Pancreas (tissue), 10 donors: ENCODE measurements around the gene VGLL4. TPM values are rescaled to one million over a fixed set of nuclear protein-coding genes. Genes with fewer than 3 reads are reported as not detected.
A peak's percentile ranks its signal among the peaks of the same experiment; 100 is the strongest.

Experiments
- ATAC-seq, 4 donors: fragments of 200-7000 bp; cut with Tn5 transposase; one replicate each; pipeline versions ENCODE4 v1.8.0 to v1.9.1; 2020; ENCODE audit warnings: mild to moderate bottlenecking in 4 of 4, moderate library complexity in 4 of 4
- DNase-seq, 6 donors: peaks; one replicate each; pipeline ENCODE4 v3.0.0-alpha.2; 2020
- FAIRE-seq: peaks from 2 replicates; lab custom pipeline; 2012; peaks lifted over from hg19 to GRCh38; lab: Jason Lieb, UNC
- H3K27ac ChIP-seq, 4 donors: fragments of 200-600 bp; sonication (generic); 1 replicate in 3 of 4; 2 replicates in 1 of 4; pipeline versions ENCODE4 v1.5.0 to v1.8.0; 2020
- H3K27me3 ChIP-seq, 4 donors: fragments of 200-600 bp; one replicate each; pipeline ENCODE4 v1.8.0; 2021
- H3K36me3 ChIP-seq, 3 donors: fragments of 200-600 bp; sonication (generic) in 1 of 3; one replicate each; pipeline versions ENCODE4 v1.5.0 to v1.8.0; 2020 to 2021
- H3K4me1 ChIP-seq, 3 donors: fragments of 200-600 bp; one replicate each; pipeline ENCODE4 v1.8.0; 2021
- H3K4me3 ChIP-seq, 4 donors: fragments of 200-600 bp; sonication (generic) in 2 of 4; one replicate each; pipeline versions ENCODE4 v1.5.0 to v1.8.0; 2020 to 2021
- H3K9me3 ChIP-seq, 4 donors: fragments of 200-600 bp; one replicate each; pipeline ENCODE4 v1.8.0; 2021
- CTCF ChIP-seq, 4 donors: fragments of 200-600 bp; sonication (generic) in 3 of 4; IDR thresholded peaks; one replicate each; pipeline versions ENCODE4 v1.5.0 to v1.8.0; 2021; ENCODE audit warnings: antibody characterized with exemption in 4 of 4
- WGBS, 2 donors: extraction: QIAGEN DNeasy Blood & Tissue Kit; methylation state at CpG; one replicate each; pipeline ENCODE4 v1.1.7; 2013; 5-methylcytosine and 5-hydroxymethylcytosine counted together
- intact Hi-C, 3 donors: fragments of 100-400 bp; cut with DNase I; formaldehyde crosslinking; loops; one replicate each; pipeline versions ENCODE4 v1.11.1 to v1.14.2; 2022
- polyA plus RNA-seq, 2 donors: library from polyadenylated mRNA; stranded (reverse); fragments of 200-250 nt; gene quantifications; one replicate each; pipeline ENCODE4 v1.2.3, GENCODE V29; 2013
- total RNA-seq, 6 donors: library from RNA; stranded (reverse); fragmentation: NEBNext Ultra II Directional in 4 of 6; extraction: Animal tissue kit (Norgen Biotek cat#: 25700) in 4 of 6; gene quantifications; one replicate each; pipeline versions ENCODE4 v1.2.1 to v1.2.4, GENCODE V29; 2021 to 2023
- donor health status: healthy with polysubstance abuse.
- donor health status: DM: no; HTN: no; CAD: no; lungs with moderate emphysema.
- donor health status: DM: no; HTN: no; CAD: no.
- donor health status: control.
- donor health status: control.
- donor health status: Bipolar disorder and iron deficiency.
- donor health status: DM: yes; HTN: yes; CAD: no.
- donor health status: DM: no; HTN: no; CAD: no.
- donor health status: DM: no; HTN: no; CAD: no.
- donor health status: DM: yes; HTN: yes; CAD: no.

Gene VGLL4
- total and polyA plus RNA-seq, 8 donors: 17.3 to 47.8 (median 22.0) TPM

GRCh38 chr3:11565932-11566331 is 77.8 kb downstream of the VGLL4 start:
- no peak for FAIRE-seq
- no peak for ATAC-seq
- no peak overlapping the region for H3K27ac ChIP-seq
- H3K4me3 ChIP-seq: no peak overlapping the region
- no peak for TF ChIP-seq CTCF (IDR thresholded peaks at IDR 0.05)
- H3K9me3 ChIP-seq: no peaks in the 10 kb centered on the region
- no peaks in the 10 kb centered on the region for H3K4me1 ChIP-seq
- no peaks in the 10 kb centered on the region for H3K27me3 ChIP-seq
- 94 to 95% methylated on average over 9 of the region's 9 CpGs for WGBS, 2 donors
- H3K36me3 ChIP-seq: peaks cover 0 to 20% (median 6%) of the 10 kb centered on the region in 3 donors
- intact Hi-C loops: no loop called here
- DNase-seq: no peak

GRCh38 chr3:11565492-11565891 is 78.2 kb downstream of the VGLL4 start:
- Histone ChIP-seq H3K36me3 (peaks cover 0 to 20% (median 6%) of the 10 kb centered on the region in 3 donors), H3K4me3 (no peak overlapping the region), H3K9me3 (no peaks in the 10 kb centered on the region), H3K4me1 (no peaks in the 10 kb centered on the region), H3K27me3 (no peaks in the 10 kb centered on the region), H3K27ac (no peak overlapping the region)
- FAIRE-seq (no peak), DNase-seq (peak in 1 of 6 donors; percentile 48), ATAC-seq (no peak)
- intact Hi-C loops: no loop called here
- no peak for TF ChIP-seq CTCF (IDR thresholded peaks at IDR 0.05)
- WGBS, 2 donors: 95% methylated on average over 12 of the region's 12 CpGs

- H3K4me1 ChIP-seq: no peaks in the 10 kb centered on the region
Measured at GRCh38 chr3:11565072-11565471, 78.6 kb downstream of the VGLL4 start.

GRCh38 chr3:11564577-11565001 is 79.1 kb downstream of the VGLL4 start:
- peak in 2 of 6 donors; percentile 52 to 64 for DNase-seq
- no peak for TF ChIP-seq CTCF (IDR thresholded peaks at IDR 0.05)
- H3K9me3 ChIP-seq: no peaks in the 10 kb centered on the region
- FAIRE-seq: no peak
- 95 to 96% methylated on average over 16 to 19 of the region's 19 CpGs for WGBS, 2 donors
- no peak overlapping the region for H3K27ac ChIP-seq
- intact Hi-C loops: no loop called here
- peaks cover 0 to 20% (median 6%) of the 10 kb centered on the region in 3 donors for H3K36me3 ChIP-seq
- no peak overlapping the region for H3K4me3 ChIP-seq
- H3K27me3 ChIP-seq: no peaks in the 10 kb centered on the region
- ATAC-seq: no peak
- no peaks in the 10 kb centered on the region for H3K4me1 ChIP-seq

More at GRCh38 chr3:11565072-11565471, 78.6 kb downstream of the VGLL4 start:
- WGBS, 2 donors: 87 to 92% methylated on average over 16 of the region's 16 CpGs
- intact Hi-C loops: no loop called here
- Histone ChIP-seq H3K27ac (no peak overlapping the region), H3K4me3 (no peak overlapping the region), H3K27me3 (no peaks in the 10 kb centered on the region), H3K36me3 (peaks cover 0 to 20% (median 6%) of the 10 kb centered on the region in 3 donors), H3K9me3 (no peaks in the 10 kb centered on the region)
- ATAC-seq: no peak
- TF ChIP-seq CTCF (IDR thresholded peaks at IDR 0.05): no peak
- FAIRE-seq: no peak
- peak in 1 of 6 donors; percentile 30 for DNase-seq

- FAIRE-seq: no peak
- TF ChIP-seq CTCF (IDR thresholded peaks at IDR 0.05): no peak
- peak in 1 of 6 donors; percentile 30 for DNase-seq
- no peaks in the 10 kb centered on the region for H3K27me3 ChIP-seq
- H3K36me3 ChIP-seq: peaks cover 0 to 20% (median 6%) of the 10 kb centered on the region in 3 donors
- 92 to 97% methylated on average over 7 of the region's 7 CpGs for WGBS, 2 donors
- H3K9me3 ChIP-seq: no peaks in the 10 kb centered on the region
- H3K4me3 ChIP-seq: no peak overlapping the region
- intact Hi-C loops: no loop called here
- no peak overlapping the region for H3K27ac ChIP-seq
- H3K4me1 ChIP-seq: no peaks in the 10 kb centered on the region
- no peak for ATAC-seq
Measured at GRCh38 chr3:11563865-11564185, 79.9 kb downstream of the VGLL4 start.
